ENCODE measurements around the gene IL17B.

DNA sequence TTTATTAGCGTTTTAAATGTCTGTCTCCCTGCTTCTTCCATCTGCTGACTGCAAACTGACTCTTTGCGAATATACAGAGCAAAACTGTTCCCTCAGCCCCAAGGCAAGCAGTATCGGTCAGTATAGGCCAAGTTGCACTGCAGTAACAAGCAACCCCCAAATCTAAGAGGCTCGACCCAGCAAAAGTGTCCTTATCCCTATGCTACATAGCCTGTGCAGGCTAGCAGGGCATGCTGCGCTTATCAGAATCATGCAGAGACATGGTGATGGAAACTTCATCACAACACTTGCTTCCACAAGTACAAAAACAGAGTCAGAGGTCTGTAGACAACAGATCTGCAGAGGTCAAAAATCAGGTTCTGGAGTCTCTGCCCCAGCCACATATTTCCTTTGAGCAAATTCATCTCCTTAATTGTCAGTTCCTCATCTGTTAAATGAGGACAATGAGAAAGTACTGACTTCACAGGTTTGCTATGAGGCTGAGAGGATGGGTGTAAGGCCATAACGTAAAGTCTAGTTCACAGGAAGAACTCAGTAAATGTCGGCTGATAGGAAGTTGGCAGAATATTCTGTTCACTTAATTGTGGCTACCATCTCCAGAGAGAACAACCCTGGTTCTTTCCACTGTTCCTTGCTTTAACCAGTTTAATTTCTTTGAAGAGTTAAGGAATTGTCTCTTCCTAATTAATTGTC, 9.6 kb upstream of the IL17B start:
- no peak for TF ChIP-seq RNF2 (IDR thresholded peaks at IDR 0.05; ENCODE audit: borderline replicate concordance, low read depth, low read length, missing control alignments, poor library complexity, severe bottlenecking)
- TF ChIP-seq, protein P1, sequence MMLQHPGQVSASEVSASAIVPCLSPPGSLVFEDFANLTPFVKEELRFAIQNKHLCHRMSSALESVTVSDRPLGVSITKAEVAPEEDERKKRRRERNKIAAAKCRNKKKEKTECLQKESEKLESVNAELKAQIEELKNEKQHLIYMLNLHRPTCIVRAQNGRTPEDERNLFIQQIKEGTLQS (IDR thresholded peaks at IDR 0.05; ENCODE audit: insufficient read depth, low read depth, low read length), result no peak
- no peak for TF ChIP-seq YY1 (IDR thresholded peaks at IDR 0.05; ENCODE audit: low read depth, low read length)
- no peak for TF ChIP-seq ZNF274 (IDR thresholded peaks at IDR 0.05; ENCODE audit: borderline replicate concordance, extremely low read depth, low read length)
- TF ChIP-seq, protein P2, sequence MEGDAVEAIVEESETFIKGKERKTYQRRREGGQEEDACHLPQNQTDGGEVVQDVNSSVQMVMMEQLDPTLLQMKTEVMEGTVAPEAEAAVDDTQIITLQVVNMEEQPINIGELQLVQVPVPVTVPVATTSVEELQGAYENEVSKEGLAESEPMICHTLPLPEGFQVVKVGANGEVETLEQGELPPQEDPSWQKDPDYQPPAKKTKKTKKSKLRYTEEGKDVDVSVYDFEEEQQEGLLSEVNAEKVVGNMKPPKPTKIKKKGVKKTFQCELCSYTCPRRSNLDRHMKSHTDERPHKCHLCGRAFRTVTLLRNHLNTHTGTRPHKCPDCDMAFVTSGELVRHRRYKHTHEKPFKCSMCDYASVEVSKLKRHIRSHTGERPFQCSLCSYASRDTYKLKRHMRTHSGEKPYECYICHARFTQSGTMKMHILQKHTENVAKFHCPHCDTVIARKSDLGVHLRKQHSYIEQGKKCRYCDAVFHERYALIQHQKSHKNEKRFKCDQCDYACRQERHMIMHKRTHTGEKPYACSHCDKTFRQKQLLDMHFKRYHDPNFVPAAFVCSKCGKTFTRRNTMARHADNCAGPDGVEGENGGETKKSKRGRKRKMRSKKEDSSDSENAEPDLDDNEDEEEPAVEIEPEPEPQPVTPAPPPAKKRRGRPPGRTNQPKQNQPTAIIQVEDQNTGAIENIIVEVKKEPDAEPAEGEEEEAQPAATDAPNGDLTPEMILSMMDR (IDR thresholded peaks at IDR 0.05; ENCODE audit: control extremely low read depth in 1 of 3, insufficient read depth in 1 of 3, low read depth in 1 of 3, low read length in 3 of 3), result no peak
- TF ChIP-seq EP300 (IDR thresholded peaks at IDR 0.05; ENCODE audit: borderline replicate concordance in 1 of 2, low read depth in 2 of 2, low read length in 2 of 2), result no peak
- TF ChIP-seq HDAC6 (IDR thresholded peaks at IDR 0.05; ENCODE audit: low read depth, low read length), result no peak
- TF ChIP-seq CEBPB (IDR thresholded peaks at IDR 0.05; ENCODE audit: low read depth, low read length), result no peak
- no peak for TF ChIP-seq CBX5 (IDR thresholded peaks at IDR 0.05; ENCODE audit: low read depth, low read length)
- TF ChIP-seq POLR2A (IDR thresholded peaks at IDR 0.05; ENCODE audit: control extremely low read depth in 1 of 2, low read depth in 2 of 2, low read length in 2 of 2), result no peak
- TF ChIP-seq GABPA (IDR thresholded peaks at IDR 0.05; ENCODE audit: borderline replicate concordance, insufficient read depth, low read length), result no peak
- TF ChIP-seq, protein P3, sequence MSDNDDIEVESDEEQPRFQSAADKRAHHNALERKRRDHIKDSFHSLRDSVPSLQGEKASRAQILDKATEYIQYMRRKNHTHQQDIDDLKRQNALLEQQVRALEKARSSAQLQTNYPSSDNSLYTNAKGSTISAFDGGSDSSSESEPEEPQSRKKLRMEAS (IDR thresholded peaks at IDR 0.05), result no peak
- no peak for TF ChIP-seq POLR2AphosphoS5 (IDR thresholded peaks at IDR 0.05; ENCODE audit: low read depth, low read length)
- no peak for TF ChIP-seq RAD21 (IDR thresholded peaks at IDR 0.05 in 1 of 2, conservative IDR thresholded peaks at IDR 0.05 in 1 of 2; ENCODE audit: low read depth in 2 of 2, low read length in 2 of 2)

Measured in H1 (cell line).